ENCODE data around the gene HIP1R. TPM values are rescaled to one million over a fixed set of nuclear protein-coding genes. Genes with fewer than 3 reads are reported as not detected.

Gene HIP1R, protein sequence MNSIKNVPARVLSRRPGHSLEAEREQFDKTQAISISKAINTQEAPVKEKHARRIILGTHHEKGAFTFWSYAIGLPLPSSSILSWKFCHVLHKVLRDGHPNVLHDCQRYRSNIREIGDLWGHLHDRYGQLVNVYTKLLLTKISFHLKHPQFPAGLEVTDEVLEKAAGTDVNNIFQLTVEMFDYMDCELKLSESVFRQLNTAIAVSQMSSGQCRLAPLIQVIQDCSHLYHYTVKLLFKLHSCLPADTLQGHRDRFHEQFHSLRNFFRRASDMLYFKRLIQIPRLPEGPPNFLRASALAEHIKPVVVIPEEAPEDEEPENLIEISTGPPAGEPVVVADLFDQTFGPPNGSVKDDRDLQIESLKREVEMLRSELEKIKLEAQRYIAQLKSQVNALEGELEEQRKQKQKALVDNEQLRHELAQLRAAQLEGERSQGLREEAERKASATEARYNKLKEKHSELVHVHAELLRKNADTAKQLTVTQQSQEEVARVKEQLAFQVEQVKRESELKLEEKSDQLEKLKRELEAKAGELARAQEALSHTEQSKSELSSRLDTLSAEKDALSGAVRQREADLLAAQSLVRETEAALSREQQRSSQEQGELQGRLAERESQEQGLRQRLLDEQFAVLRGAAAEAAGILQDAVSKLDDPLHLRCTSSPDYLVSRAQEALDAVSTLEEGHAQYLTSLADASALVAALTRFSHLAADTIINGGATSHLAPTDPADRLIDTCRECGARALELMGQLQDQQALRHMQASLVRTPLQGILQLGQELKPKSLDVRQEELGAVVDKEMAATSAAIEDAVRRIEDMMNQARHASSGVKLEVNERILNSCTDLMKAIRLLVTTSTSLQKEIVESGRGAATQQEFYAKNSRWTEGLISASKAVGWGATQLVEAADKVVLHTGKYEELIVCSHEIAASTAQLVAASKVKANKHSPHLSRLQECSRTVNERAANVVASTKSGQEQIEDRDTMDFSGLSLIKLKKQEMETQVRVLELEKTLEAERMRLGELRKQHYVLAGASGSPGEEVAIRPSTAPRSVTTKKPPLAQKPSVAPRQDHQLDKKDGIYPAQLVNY
- total RNA-seq (10 to 100 TPM; 25.0 to 48.7 (median 34.2) TPM), polyA plus RNA-seq (34.9 TPM)
- long read RNA-seq, donor 1, full-length matches to known transcripts: 24 of 69 reads
- long read RNA-seq, donor 1, partial matches to known transcripts: 29 of 69 reads
- long read RNA-seq, donor 1, other reads (novel, unspliced or antisense): 16 of 69 reads
- long read RNA-seq, donor 2, full-length matches to known transcripts: 26 of 51 reads
- long read RNA-seq, donor 2, partial matches to known transcripts: 13 of 51 reads
- long read RNA-seq, donor 2, other reads (novel, unspliced or antisense): 12 of 51 reads
- long read RNA-seq, donor 3, full-length matches to known transcripts: 73 of 128 reads
- long read RNA-seq, donor 3, partial matches to known transcripts: 36 of 128 reads
- long read RNA-seq, donor 3, other reads (novel, unspliced or antisense): 19 of 128 reads
- long read RNA-seq, donor 4, full-length matches to known transcripts: 31 of 76 reads
- long read RNA-seq, donor 4, partial matches to known transcripts: 30 of 76 reads
- long read RNA-seq, donor 4, other reads (novel, unspliced or antisense): 15 of 76 reads

DNA sequence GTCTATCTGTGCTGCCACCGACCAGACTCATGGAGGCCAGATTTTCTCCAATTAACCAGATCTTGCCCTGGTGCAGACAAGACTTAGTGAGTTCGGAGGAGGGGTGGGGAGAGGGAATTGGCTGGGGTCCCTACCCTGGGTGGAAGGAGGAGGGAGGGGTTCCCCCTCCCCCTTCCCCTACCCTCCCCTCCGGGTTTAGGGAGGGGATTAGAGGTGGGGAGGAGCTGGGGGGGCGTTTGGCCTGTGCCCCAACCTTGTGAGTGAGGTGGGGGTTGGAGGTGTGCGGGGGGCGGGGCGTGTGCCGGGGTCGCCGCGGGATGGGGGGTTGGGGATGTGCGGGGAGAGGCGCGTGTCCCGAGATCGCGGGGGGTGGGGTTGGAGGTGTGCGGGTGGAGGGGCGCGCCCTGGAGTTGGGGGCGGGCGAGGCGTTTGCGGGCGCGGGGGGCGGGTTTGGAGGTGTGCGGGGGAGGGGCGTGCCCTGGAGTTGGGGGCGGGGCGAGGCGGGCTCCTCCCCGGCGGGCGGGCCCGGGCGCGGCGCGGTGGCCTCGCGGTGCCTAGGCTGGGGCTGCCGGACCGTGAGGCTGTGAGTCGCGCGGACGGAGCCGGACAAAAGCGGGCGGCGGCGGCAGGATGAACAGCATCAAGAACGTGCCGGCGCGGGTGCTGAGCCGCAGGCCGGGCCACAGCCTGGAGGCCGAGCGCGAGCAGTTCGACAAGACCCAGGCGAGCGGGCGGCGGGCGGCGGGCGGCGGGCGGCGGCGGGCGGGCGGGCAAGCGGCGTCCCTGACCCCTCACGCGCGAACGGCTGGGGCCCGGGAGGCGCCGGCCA, at the start of gene HIP1R:
Gene HIP1R, plus strand, starts transcription at position 537 of the 829 bp plus-strand sequence. Its CDS starts 94 bp downstream, at position 631.
- H3K27me3 ChIP-seq (ENCODE audit: control insufficient read depth, insufficient read depth): no peaks in the 10 kb centered on the region
- peak within 1 kb of the TSS; percentile 89 for H3K4me3 ChIP-seq (ENCODE audit: low read length)
- peak; percentile 48 to 58 for ATAC-seq
- no peaks in the 10 kb centered on the region for H3K4me1 ChIP-seq (ENCODE audit: control insufficient read depth, insufficient read depth, low read length)
- H3K27ac ChIP-seq (ENCODE audit: low read length): peak within 1 kb of the TSS; percentile 84
- intact Hi-C loops (cut with DNase I): no loop called here
- DNase-seq: peak in 2 of 3 donors; percentile 79 to 80
- H3K9me3 ChIP-seq (ENCODE audit: control insufficient read depth, low read length): no peaks in the 10 kb centered on the region
- WGBS: under 1% methylated on average over 78 of the region's 85 CpGs

DNA sequence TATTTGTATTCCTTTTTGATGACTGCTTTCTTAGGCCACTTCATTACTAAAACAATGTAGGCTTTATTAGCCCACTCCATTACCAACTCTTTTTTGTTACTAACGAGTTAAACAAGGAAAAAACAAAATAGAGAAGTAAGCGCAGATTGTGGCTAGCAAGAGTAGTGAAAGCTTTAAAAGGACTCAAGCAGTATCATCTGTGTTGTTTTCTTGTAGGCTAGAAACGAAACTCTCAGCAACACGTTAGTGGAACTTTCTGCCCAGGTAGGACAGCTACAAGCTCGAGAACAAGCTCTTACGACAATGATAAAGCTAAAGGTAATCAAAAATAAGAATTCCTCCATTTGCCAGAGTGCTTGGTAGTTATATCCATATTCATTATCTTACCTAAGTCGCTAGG, 49.8 kb upstream of the HIP1R start:
- 83% methylated on average over 7 of the region's 7 CpGs for WGBS
- ATAC-seq (no peak), DNase-seq (no peak)
- H3K27ac ChIP-seq (ENCODE audit: low read length): no peak overlapping the region
- intact Hi-C loops (cut with DNase I): no loop called here
- H3K9me3 ChIP-seq (ENCODE audit: control insufficient read depth, low read length): no peaks in the 10 kb centered on the region
- H3K4me1 ChIP-seq (ENCODE audit: control insufficient read depth, insufficient read depth, low read length): no peaks in the 10 kb centered on the region
- H3K4me3 ChIP-seq (ENCODE audit: low read length): no peak overlapping the region
- no peaks in the 10 kb centered on the region for H3K27me3 ChIP-seq (ENCODE audit: control insufficient read depth, insufficient read depth)

DNA sequence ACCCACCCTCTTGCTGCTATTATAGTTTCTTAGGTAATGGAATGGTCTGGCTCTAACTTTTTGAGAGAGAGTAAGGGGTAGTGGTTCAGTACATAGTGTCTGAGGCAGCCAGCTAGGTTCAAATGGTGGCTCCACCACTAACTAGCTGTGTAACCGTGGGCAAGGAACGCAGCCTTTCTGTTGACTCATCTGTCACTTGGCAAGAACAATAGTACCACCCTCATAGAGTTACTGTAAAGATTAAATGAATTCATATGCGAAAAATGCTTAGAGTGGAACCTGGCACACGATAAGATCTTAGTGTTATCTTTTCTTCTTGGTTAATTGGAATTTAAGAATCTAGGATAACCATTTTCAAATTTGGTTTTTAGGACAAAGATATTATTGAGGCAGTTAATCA, 46.9 kb upstream of the HIP1R start:
- H3K4me3 ChIP-seq (ENCODE audit: low read length): no peak overlapping the region
- ATAC-seq: no peak
- H3K9me3 ChIP-seq (ENCODE audit: control insufficient read depth, low read length): no peaks in the 10 kb centered on the region
- no peak for DNase-seq
- intact Hi-C loops (cut with DNase I): no loop called here
- 82% methylated on average over 4 of the region's 4 CpGs for WGBS
- no peak overlapping the region for H3K27ac ChIP-seq (ENCODE audit: low read length)
- no peaks in the 10 kb centered on the region for H3K4me1 ChIP-seq (ENCODE audit: control insufficient read depth, insufficient read depth, low read length)
- no peaks in the 10 kb centered on the region for H3K27me3 ChIP-seq (ENCODE audit: control insufficient read depth, insufficient read depth)

DNA sequence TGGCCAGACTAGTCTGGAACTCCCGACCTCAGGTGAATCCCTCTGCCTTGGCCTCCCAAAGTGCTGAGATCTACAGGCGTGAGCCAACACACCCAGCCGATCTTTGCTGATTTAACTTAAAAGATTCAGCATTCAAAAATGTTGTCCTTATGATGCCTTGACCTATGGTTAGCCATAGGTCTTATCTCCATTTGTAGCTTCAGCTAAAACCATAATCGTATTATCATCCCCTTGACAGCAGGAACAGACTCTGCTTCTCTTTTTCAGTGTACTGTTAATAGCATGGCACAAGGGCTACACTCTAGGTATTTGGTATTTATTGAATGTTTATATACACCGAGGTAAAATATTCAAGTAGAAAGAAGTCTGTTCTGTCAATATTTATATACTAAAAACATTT, 45.6 kb upstream of the HIP1R start:
- no peak for DNase-seq
- WGBS: 85% methylated on average over 5 of the region's 5 CpGs
- intact Hi-C loops (cut with DNase I): loop anchor here (5.0 to 10.0 kb wide), 3 partner anchors 158 to 165 kb away; no protein-coding TSS in a partner anchor
- no peaks in the 10 kb centered on the region for H3K9me3 ChIP-seq (ENCODE audit: control insufficient read depth, low read length)
- H3K4me3 ChIP-seq (ENCODE audit: low read length): no peak overlapping the region
- H3K27me3 ChIP-seq (ENCODE audit: control insufficient read depth, insufficient read depth): no peaks in the 10 kb centered on the region
- ATAC-seq: no peak
- no peak overlapping the region for H3K27ac ChIP-seq (ENCODE audit: low read length)
- H3K4me1 ChIP-seq (ENCODE audit: control insufficient read depth, insufficient read depth, low read length): no peaks in the 10 kb centered on the region

DNA sequence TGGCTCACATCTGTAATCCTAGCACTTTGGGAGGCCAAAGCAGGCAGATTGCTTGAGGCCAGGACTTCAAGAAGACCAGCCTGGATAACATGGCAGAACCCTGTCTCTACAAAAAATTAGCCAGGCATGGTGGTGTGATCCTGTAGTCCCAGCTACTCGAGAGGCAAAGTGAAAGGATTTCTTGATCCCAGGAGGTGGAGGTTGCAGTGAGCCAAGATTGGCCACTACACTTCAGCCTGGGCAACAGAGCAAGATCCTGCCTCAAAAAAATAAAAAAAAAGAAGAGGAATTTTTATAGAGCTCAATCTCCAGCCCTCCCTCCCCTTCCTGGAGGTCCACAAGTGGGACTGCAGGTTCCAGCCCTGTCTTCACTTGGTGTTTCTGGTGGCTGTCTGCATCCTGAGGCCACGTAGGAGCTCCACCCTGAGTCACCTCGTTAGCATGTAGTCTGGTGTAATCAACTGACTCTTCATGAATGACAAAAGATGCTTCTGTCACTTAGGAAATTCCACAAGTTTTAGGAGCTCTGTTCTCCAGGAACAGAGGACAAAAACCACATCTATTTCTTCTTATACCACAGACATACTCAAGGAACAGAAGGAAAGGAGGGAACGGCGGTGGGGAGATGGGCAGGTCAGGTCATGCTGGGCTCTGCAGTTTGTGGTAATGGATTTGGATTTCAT, 44.7 kb upstream of the HIP1R start:
- Histone ChIP-seq H3K4me3 (ENCODE audit: low read length) (no peak overlapping the region), H3K9me3 (ENCODE audit: control insufficient read depth, low read length) (no peaks in the 10 kb centered on the region), H3K4me1 (ENCODE audit: control insufficient read depth, insufficient read depth, low read length) (no peaks in the 10 kb centered on the region), H3K27ac (ENCODE audit: low read length) (no peak overlapping the region), H3K27me3 (ENCODE audit: control insufficient read depth, insufficient read depth) (no peaks in the 10 kb centered on the region)
- DNase-seq (no peak), ATAC-seq (no peak)
- 77% methylated on average over 5 of the region's 5 CpGs for WGBS
- intact Hi-C loops (cut with DNase I): loop anchor here (5.0 to 10.0 kb wide), 3 partner anchors 157 to 164 kb away; no protein-coding TSS in a partner anchor

- no peaks in the 10 kb centered on the region for H3K27me3 ChIP-seq (ENCODE audit: control insufficient read depth, insufficient read depth)
- intact Hi-C loops (cut with DNase I): loop anchor here (5.0 to 10.0 kb wide), 3 partner anchors 154 to 161 kb away; no protein-coding TSS in a partner anchor
- H3K9me3 ChIP-seq (ENCODE audit: control insufficient read depth, low read length): no peaks in the 10 kb centered on the region
- WGBS: 13% methylated on average over 10 of the region's 10 CpGs
- no peak for DNase-seq
- ATAC-seq: peak; percentile 33 to 55
- H3K27ac ChIP-seq (ENCODE audit: low read length): no peak overlapping the region
- no peak overlapping the region for H3K4me3 ChIP-seq (ENCODE audit: low read length)
- H3K4me1 ChIP-seq (ENCODE audit: control insufficient read depth, insufficient read depth, low read length): no peaks in the 10 kb centered on the region
Observed at GRCh38 chr12:122793685-122794106, 41.6 kb upstream of the HIP1R start.

DNA sequence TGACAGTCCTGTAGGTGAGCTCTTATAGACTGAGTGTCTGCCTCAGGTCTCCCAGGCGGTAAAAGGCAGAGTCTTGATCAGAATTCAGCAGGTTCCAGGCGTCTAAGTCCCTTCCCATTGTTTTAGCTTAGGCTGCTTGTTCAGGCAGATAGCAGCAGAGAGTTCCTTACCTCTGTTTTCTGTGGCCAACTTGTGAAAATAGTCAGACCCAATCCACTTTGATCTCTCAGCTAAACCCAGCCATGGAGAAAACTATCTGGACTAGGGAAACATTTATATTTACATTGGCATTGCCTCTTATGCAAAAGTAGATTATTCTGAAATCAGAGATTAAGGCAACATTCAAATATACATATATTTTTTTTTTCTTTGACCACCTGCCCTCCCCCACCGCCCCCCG, 39.5 kb upstream of the HIP1R start:
- Histone ChIP-seq H3K27ac (ENCODE audit: low read length) (no peak overlapping the region), H3K9me3 (ENCODE audit: control insufficient read depth, low read length) (no peaks in the 10 kb centered on the region), H3K27me3 (ENCODE audit: control insufficient read depth, insufficient read depth) (no peaks in the 10 kb centered on the region), H3K4me1 (ENCODE audit: control insufficient read depth, insufficient read depth, low read length) (no peaks in the 10 kb centered on the region), H3K4me3 (ENCODE audit: low read length) (no peak overlapping the region)
- 85% methylated on average over 4 of the region's 4 CpGs for WGBS
- ATAC-seq: no peak
- no peak for DNase-seq
- intact Hi-C loops (cut with DNase I): loop anchor here in 1 of 4 donors (10.0 kb wide), 1 partner anchor 159 kb away; no protein-coding TSS in a partner anchor

GRCh38 chr12:122799641-122800243, 35.5 kb upstream of the HIP1R start:
- no peaks in the 10 kb centered on the region for H3K9me3 ChIP-seq (ENCODE audit: control insufficient read depth, low read length)
- H3K4me1 ChIP-seq (ENCODE audit: control insufficient read depth, insufficient read depth, low read length): no peaks in the 10 kb centered on the region
- ATAC-seq: no peak
- 85% methylated on average over 13 of the region's 13 CpGs for WGBS
- intact Hi-C loops (cut with DNase I): loop anchor here in 1 of 4 donors (10.0 kb wide), 1 partner anchor 155 kb away; no protein-coding TSS in a partner anchor
- H3K4me3 ChIP-seq (ENCODE audit: low read length): no peak overlapping the region
- H3K27me3 ChIP-seq (ENCODE audit: control insufficient read depth, insufficient read depth): no peaks in the 10 kb centered on the region
- H3K27ac ChIP-seq (ENCODE audit: low read length): no peak overlapping the region
- DNase-seq: no peak

DNA sequence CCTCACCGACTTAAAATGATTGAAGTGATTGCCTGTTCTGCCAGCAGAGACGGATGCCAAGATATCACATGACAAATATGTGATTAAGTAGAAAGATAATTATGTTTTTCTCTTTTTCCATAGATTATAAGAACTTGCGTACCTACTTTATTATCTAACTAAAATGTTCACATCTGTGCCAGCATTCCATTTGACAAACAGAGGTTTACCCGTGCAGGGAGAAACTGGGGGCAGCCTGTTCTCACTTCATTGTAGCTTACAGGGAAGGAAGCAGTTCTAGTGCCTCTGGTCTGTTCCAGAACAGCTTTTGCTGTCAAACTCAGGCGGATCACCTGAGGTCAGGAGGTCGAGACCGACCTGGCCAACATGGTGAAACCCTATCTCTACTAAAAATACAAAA, 31.3 kb upstream of the HIP1R start:
- no peak overlapping the region for H3K27ac ChIP-seq (ENCODE audit: low read length)
- no peak overlapping the region for H3K4me3 ChIP-seq (ENCODE audit: low read length)
- H3K4me1 ChIP-seq (ENCODE audit: control insufficient read depth, insufficient read depth, low read length): no peaks in the 10 kb centered on the region
- no peak for ATAC-seq
- H3K27me3 ChIP-seq (ENCODE audit: control insufficient read depth, insufficient read depth): no peaks in the 10 kb centered on the region
- no peaks in the 10 kb centered on the region for H3K9me3 ChIP-seq (ENCODE audit: control insufficient read depth, low read length)
- intact Hi-C loops (cut with DNase I): no loop called here
- WGBS: 77% methylated on average over 7 of the region's 7 CpGs
- no peak for DNase-seq
